ENCODE results near the gene KLHDC10.
"Not testable (repeated sequence)": the region's sequence is repeated elsewhere in the genome, so short reads cannot be mapped to it uniquely, and the experiment has no call there.

Gene KLHDC10

DNA sequence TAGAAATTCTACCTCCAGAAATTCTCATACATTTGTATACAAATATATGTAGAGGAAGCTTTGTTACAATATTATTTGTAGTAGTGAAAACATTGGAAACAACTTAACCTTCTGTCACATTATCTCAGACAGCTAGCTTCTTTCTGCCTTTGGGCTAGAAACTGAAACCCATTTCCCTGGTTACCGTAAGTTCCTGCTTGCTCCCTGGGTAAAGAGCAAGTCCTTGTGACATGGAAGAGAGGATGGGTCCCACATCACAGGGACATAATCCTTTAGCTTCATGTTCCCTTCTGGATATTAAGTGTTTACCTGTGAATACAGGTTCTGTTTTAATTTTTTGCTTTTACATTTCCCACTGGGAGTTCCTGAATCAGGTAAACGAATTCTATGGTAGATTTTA, 41.8 kb downstream of the KLHDC10 start:
- in situ Hi-C loops (cut with HindIII; ENCODE audit: low pct_ligation_motif_present, low pct_unique_long_range_greater_than_20kb, low sequenced_read_pairs), result no loop called here

DNA sequence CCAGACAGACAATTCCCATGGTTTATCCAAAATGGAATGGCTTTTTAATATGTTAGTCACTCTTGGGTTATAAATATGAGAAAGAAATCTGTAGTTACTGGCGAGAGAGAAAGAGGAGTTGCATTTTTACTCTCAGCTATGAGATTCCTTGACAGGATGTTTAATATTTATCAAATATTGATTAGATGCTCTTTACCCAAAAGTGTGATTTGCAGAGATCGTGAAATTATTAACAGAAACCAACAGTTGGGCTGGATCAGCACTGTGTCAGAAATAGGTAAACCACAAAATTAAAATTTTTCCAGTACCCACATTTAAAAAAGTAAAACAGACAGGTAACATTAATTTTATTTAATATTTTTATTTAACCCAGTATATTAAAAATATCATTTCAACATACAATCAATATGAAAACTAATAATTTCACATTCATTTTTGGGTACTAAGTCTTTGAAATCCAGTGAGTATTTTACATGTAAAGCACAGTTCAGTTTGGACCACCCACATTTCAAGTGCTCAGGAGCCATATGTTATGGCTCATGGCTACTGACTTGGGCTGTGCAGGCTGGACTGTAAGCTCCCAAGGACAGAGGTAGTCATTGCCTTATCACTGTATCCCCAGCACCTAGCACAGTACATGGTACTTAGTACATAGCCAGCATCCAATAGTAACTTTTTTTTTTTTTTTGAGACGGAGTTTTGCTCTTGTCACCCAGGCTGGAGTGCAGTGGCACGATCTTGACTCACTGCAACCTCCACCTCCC, 42.5 kb downstream of the KLHDC10 start:
- no peak for DNase-seq
- in situ Hi-C loops (cut with HindIII; ENCODE audit: low pct_ligation_motif_present, low pct_unique_long_range_greater_than_20kb, low sequenced_read_pairs), result no loop called here

More for the DNA sequence above, 41.8 kb downstream of the KLHDC10 start:
- no peak for DNase-seq

DNA sequence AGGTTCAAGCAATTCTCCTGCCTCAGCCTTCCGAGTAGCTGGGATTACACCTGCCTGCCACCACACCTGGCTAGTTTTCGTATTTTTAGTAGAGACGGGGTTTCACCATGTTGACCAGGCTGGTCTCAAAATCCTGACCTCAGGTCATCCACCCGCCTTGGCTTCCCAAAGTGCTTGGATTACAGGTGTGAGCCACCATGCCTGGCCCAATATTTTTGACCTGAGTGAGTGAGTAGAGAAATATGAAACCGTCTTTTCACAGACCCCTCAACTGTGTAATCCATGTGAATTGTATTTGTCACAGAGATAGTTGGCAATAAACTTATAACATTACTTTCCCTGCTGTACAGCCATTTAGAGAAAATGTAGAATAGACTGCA, 43.1 kb downstream of the KLHDC10 start:
- in situ Hi-C loops (cut with HindIII; ENCODE audit: low pct_ligation_motif_present, low pct_unique_long_range_greater_than_20kb, low sequenced_read_pairs); DNase-seq: not testable (repeated sequence)

DNA sequence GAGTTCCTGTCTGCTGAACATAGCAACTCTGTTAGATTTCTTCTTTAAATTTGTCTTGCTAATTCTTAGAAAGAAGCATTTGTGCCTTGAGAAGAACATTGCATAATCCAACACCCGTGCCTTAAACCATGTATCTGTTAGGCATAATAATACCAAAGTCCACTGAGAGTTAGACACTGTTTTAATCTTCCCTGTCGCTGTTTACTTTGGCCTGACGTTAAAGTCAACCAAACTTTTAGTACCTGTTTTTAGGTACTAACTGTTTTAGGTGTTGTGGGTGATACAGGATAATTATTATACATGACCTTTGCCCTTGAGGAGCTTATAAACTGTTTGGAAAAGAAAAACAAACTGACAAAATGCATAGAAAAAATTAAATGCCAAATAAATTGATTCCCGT, 43.6 kb downstream of the KLHDC10 start:
- no peak for DNase-seq
- in situ Hi-C loops (cut with HindIII; ENCODE audit: low pct_ligation_motif_present, low pct_unique_long_range_greater_than_20kb, low sequenced_read_pairs), result no loop called here

DNA sequence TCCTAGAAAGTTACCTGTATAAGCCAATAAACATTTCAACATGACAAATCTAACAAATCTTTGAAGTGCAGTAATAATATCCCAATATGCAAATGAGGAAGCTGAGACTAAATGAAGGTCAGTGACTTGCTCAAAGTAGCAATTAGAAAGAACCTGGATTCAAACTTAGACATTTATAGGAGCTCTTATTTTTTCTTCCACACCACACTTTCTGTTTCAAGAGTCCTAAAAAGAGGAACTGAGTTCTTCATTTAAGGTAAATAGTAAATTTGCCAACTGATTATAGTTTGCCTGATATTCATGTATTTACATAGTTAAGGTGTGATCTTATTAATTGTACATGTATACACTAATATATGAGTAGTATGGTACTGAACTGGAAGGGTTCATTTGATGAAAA, 44.0 kb downstream of the KLHDC10 start:
- in situ Hi-C loops (cut with HindIII; ENCODE audit: low pct_ligation_motif_present, low pct_unique_long_range_greater_than_20kb, low sequenced_read_pairs), result no loop called here
- no peak for DNase-seq

DNA sequence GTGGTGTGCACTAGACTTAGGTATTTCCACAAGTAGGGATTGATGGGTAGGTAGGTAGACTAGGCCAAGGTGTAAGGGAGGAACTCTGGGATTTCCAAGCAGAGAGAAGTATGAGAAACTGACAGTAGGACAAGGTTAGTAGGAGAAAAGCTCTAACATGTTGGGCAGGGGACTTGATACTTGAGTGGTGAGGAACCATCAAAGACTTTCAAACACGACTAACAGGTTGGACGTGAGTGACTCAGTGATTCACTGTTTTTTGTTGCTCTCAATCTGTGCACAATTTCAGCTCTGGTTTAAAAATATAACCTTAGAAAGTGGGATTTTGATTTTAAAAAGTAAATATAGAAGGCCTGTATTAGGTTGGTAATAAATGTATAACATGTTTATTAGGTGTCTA, 44.4 kb downstream of the KLHDC10 start:
- DNase-seq, result no peak
- in situ Hi-C loops (cut with HindIII; ENCODE audit: low pct_ligation_motif_present, low pct_unique_long_range_greater_than_20kb, low sequenced_read_pairs), result no loop called here

DNA sequence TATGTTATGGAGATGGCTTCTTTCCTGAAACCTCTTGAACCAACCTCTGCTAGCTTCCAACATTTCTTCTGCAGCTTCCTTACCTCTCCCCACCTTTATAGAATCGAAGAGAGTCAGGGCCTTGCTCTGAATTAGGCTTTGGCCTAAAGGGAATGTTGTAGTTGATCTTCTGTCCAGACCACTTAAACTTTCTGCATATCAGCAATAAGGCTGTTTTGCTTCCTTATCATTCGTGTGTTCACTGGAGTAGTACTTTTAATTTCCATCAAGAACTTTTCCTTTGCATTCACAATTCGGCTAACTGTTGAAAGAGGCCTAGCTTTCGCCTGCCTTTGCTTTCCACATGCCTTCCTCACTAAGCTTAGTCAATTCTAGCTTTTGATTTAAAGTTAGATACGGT, 48.0 kb downstream of the KLHDC10 start:
- in situ Hi-C loops (cut with HindIII; ENCODE audit: low pct_ligation_motif_present, low pct_unique_long_range_greater_than_20kb, low sequenced_read_pairs), result no loop called here
- no peak for DNase-seq

DNA sequence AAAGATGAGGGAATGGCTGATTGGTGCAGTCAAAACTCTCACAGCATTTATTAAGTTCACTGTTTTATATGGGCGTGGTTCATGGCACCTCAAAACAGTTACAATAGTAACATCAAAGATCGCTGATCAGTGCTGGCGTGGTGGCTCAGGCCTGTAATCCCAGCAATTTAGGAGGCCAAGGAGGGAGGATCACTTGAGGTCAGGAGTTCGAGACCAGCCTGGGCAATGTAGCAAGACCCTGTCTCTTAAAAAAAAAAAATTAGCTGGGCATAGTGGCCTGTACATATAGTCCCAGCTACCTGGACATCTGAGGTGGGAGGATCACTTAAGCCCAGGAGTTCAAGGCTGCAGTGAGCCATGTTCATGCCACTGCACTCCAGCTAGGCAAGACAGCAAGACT, 48.5 kb downstream of the KLHDC10 start:
- in situ Hi-C loops (cut with HindIII; ENCODE audit: low pct_ligation_motif_present, low pct_unique_long_range_greater_than_20kb, low sequenced_read_pairs), result no loop called here
- DNase-seq, result no peak

DNA sequence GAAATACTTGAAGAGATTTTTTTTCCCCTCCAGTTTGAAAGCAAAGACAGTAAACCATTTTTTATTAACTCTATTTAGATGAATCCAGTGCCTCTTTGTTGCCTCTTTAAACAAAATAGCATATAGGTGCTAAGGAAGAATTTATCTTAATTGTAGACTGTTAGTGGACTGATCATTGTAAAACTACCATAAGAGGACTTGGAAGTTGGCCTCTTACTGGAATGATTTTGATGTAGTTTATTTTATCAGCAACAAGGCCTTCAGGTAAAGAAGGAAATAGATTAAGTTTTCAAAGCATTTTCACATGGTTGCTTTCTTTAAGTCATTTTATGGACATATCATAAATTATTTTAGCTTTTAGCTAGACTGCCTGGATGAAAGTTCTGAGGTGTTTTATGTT, 53.2 kb downstream of the KLHDC10 start:
- no peak for DNase-seq
- in situ Hi-C loops (cut with HindIII; ENCODE audit: low pct_ligation_motif_present, low pct_unique_long_range_greater_than_20kb, low sequenced_read_pairs), result no loop called here

DNA sequence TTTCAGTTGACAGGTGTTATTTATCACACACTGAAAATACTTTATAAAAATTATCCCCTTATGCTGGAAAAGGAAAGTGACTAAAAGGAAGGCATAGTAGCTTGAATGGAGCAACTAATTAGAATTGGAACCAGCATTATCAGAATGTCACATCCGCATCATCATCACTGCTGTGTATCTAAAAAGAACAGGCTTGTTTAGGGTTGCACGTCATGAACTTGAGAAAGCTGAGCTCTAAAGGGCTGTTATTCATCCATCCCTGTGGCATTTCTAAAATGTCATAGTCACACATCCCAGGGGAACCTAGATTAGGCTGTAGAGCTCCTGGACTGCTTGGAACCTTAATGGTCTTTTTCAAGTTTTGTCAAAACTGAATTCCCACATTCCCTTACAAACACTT, 54.4 kb downstream of the KLHDC10 start:
- DNase-seq, result no peak
- in situ Hi-C loops (cut with HindIII; ENCODE audit: low pct_ligation_motif_present, low pct_unique_long_range_greater_than_20kb, low sequenced_read_pairs), result no loop called here

DNA sequence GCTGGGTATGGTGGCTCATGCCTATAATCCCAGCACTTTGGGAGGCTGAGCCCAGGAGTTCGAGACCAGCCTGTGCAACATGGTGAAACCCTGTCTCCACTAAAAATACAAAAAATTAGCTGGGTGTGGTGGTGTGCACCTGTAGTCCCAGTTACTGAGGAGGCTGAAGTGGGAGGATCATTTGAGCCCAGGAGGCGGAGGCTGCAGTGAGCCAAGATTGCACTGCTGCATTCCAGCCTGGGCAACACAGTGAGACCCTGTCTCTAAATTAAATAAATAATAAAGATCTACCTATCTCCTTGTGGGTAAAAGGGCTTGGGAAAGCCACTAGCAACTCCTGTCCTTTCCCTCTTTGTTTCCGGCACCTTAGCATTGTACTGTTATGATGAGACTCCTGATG, 56.5 kb downstream of the KLHDC10 start:
- in situ Hi-C loops (cut with HindIII; ENCODE audit: low pct_ligation_motif_present, low pct_unique_long_range_greater_than_20kb, low sequenced_read_pairs); DNase-seq: not testable (repeated sequence)

DNA sequence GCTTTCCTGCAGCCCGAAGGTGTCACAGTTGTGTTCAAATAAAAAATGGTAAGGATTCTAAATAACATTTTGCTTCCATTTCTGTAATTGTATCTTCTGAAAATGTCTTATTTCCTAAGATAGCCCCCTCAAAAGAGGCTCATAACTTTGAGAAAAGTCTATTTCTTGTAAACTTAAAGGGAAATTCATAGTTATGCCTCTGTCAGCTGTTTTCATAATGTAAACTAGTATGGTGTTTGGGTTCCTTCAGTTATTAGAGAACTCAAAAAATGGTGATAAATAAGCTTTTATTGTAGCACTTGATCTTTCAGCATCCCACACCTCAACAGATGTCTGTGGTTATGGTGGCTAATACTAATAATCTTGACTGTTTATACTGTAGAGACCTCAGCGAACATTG, 57.1 kb downstream of the KLHDC10 start:
- in situ Hi-C loops (cut with HindIII; ENCODE audit: low pct_ligation_motif_present, low pct_unique_long_range_greater_than_20kb, low sequenced_read_pairs), result no loop called here
- DNase-seq, result no peak

DNA sequence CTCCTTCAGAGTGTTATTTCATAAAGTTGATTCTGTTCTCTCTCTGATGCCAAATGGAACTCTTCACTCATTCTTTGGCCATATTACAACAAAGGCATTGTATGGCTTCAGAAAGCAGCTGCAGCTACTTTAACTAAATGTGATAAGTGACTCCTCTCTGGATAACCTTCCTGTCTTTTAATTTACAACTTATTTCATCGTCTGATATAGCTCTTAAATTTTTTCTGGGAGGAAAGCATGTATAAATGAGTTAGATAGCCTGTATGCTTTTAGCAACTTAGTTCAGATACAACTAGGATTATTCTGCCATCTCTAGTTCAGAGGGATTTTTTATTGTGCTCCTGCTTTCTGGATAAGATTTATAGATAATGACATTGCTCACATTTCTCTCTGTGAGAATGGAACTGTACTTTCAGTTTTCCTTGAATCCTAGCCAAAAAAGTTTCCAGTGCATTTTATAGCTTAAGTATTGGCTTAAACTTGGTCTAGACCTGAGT, 57.5 kb downstream of the KLHDC10 start:
- DNase-seq, result no peak
- in situ Hi-C loops (cut with HindIII; ENCODE audit: low pct_ligation_motif_present, low pct_unique_long_range_greater_than_20kb, low sequenced_read_pairs), result no loop called here

DNA sequence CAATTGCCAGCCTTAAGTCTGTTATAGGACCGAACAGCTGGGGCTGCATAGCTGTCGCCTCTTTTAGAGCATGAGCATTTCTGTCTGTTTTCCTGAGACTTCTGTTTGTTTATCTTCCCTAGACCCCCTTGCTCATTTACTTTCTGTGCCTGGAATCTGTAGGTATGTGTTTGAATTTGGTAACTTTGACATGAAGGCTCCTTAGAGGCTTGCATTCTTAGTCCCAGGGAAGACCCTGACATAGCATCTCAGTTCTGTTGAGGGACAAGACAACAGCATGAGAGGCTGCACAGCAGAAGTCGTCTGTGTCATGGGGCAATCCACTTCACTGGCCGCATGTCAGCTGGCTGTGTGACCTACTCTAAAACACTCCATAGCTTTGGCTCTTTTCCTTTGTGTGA, 58.7 kb downstream of the KLHDC10 start:
- in situ Hi-C loops (cut with HindIII; ENCODE audit: low pct_ligation_motif_present, low pct_unique_long_range_greater_than_20kb, low sequenced_read_pairs), result no loop called here
- DNase-seq, result no peak

DNA sequence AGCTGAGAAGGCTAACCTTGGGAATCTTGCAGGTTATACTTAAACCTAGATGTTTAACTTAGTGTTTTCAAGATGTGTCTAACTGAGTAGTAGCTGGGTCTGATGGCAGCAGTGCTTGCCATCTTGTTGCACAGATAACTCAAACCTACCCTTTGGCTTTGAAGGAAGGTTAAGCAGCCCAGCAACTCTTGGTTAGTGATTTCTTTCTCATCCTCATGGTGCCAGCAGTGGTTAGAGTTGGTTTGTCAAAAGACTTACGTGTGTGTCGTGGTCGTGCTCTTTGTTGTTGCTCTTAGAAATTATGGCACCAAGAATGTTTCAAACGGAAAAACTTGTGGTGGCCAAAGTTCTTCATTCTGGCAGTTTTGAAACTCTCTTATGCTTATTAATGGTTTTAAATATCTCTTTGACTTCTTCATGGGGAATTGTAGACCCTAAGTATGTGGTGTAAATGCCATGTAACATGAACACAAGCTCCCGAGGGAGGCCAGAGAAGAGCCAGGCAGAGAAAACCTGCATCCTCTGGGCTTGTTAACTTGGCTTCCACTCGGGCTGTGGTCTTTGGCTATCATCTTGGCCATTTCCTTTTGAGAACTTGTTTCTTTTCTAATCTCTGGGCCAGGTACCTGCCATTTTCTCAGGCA, 61.0 kb downstream of the KLHDC10 start:
- in situ Hi-C loops (cut with HindIII; ENCODE audit: low pct_ligation_motif_present, low pct_unique_long_range_greater_than_20kb, low sequenced_read_pairs), result no loop called here
- DNase-seq, result no peak

DNA sequence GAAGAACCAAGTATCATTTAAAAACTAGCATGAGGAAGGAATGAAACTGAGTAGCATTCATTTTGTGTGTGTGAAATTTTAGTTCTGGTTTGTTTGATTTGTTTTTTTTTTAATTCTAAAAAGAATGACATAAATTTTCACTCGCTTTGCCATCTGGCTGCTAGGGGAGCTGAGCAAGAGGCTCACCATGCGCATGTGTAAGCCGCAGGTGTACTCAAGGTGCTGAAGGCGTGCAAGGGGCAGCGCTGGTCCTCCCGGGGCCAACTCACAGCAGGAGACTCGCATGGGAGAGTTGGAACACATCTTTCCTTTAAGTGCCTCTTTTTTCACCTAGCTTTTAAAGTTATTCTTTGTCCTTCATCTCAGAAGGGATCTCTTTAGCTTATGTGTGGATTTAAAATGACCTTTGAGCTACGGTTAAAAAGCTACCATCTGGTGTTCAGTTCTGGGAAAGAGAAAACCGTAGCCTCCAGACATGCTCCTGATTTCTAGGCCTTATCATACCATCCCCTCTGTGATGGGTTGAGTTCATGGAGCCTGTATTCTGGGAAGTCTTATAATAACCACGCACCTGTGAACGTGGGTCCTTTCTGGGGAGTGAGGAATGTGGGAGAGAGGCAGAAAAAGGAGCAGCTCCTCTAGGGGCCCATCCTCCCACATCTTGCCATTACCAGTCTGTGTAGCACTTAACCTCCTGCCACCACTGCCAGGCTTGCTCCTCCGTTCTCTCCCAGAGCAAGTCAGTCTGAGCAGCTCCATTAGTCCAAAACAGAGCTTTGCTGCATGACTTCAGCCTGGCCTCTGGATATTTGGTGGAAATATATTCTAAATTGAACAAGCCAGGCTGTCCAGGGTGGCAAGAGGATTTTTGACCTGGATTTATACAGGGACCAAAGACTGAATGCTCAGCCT, 61.9 kb downstream of the KLHDC10 start:
- no peak for DNase-seq
- in situ Hi-C loops (cut with HindIII; ENCODE audit: low pct_ligation_motif_present, low pct_unique_long_range_greater_than_20kb, low sequenced_read_pairs), result no loop called here

DNA sequence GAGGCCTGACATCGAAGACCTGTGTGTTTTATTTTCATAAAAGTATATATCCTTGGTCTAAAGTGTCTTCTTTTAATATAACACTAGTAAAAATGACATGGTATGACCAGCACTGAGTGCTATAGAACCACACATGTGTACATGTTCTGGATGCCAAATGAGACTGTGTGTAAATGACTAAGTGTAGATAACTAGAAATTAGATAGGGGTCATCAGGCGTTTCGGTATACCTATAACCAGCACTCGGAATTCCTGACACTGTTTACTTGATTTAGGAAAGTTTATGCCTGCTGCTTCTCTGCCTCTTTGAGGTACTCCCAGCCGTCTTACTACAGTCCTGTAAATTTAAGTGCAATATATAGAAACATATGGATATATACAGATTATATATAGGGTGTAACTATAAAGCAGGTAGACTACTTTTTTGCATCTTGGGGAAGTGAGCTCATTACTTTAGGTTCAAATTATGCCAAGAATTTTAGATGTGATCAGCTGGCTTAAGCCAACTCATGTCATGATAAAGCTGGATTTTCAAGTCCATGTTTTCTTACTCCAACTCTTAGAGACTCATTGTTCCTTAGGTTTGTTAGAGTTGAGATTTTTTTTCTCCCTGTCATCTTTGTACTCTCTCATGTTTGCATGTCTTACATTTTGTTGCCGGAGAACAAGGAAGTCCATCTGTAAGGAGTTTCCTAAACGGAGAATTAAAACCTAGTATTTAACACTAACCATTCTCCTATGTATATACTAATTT, 62.9 kb downstream of the KLHDC10 start:
- DNase-seq, result no peak
- in situ Hi-C loops (cut with HindIII; ENCODE audit: low pct_ligation_motif_present, low pct_unique_long_range_greater_than_20kb, low sequenced_read_pairs), result no loop called here

DNA sequence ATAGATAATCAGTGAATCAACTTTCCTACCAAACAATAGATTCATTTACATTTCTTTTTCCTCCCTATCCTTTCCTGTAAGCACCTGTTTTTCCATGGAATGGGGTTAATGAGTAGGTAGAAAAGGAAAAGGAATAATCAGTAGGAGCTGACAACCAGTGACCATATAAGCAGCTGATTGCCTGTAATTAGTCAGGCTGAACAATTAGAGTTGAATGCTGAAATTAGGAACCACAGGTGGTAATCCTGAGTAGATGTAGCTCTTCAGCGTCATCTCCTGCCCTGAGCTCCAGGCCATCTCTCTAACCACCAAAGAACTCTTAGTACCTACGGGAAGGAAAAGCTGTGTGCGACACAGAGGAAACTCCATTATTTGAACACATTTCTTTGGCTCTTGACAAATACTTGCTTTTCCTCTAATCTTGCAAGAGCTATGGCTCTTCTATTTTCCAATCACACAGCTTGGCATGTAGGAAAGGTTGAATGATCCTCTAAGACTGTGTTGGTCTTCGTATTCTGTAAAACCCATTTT, 63.8 kb downstream of the KLHDC10 start:
- DNase-seq, result no peak

More for the DNA sequence above, 63.8 kb downstream of the KLHDC10 start:
- in situ Hi-C loops (cut with HindIII; ENCODE audit: low pct_ligation_motif_present, low pct_unique_long_range_greater_than_20kb, low sequenced_read_pairs), result no loop called here
